Testis (tissue), 2 donors: ENCODE data around the gene MYL6.

ENCODE experiments used
- POLR2A ChIP-seq: fragments of 450-650 bp; IDR thresholded peaks from one replicate; pipeline ENCODE4 v1.6.1; 2017; ENCODE audit warnings: antibody characterized with exemption, mild to moderate bottlenecking, moderate library complexity
- TF ChIP-seq, protein P1 (sequence below), 3 experiments: fragments of 450-650 bp in 2 of 3; fragments of 200-600 bp in 1 of 3; sonication (generic) in 1 of 3; IDR thresholded peaks; one replicate each; pipeline ENCODE4 v1.5.1; 2016 to 2019; ENCODE audit warnings: antibody characterized with exemption in 3 of 3, mild to moderate bottlenecking in 2 of 3, moderate library complexity in 1 of 3

DNA sequence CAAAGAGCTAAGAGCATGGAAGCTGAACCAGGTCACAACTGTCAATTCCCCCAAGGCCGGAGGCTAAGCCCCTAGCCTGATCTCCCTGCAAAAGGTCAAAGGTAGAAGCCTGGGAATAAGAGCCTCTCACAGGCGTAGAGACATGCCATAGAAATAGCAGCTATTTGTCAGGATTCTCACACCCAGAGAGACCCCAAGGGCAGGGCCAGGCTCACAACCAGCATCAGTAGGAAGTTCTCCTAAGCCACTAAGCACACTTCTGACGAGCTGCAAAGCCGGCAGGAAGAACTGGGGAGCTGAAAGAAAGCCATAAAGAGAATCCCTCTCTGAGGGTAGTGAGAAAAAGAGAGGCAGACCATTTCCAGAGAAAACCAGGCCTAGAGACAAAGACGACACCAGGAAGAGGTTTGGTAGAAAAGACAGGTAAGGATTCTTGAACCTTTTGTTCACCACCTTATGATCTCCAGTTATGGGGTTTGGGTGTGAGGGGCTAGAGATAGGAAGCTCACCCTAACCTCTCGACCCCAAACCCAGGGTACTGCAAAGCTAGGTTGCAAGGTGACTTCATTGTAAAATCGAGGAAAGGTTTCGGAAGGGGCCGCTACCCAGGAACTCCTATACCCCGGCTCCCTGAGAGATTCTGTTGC, 30.1 kb downstream of the MYL6 start:
- TF ChIP-seq, protein P1, sequence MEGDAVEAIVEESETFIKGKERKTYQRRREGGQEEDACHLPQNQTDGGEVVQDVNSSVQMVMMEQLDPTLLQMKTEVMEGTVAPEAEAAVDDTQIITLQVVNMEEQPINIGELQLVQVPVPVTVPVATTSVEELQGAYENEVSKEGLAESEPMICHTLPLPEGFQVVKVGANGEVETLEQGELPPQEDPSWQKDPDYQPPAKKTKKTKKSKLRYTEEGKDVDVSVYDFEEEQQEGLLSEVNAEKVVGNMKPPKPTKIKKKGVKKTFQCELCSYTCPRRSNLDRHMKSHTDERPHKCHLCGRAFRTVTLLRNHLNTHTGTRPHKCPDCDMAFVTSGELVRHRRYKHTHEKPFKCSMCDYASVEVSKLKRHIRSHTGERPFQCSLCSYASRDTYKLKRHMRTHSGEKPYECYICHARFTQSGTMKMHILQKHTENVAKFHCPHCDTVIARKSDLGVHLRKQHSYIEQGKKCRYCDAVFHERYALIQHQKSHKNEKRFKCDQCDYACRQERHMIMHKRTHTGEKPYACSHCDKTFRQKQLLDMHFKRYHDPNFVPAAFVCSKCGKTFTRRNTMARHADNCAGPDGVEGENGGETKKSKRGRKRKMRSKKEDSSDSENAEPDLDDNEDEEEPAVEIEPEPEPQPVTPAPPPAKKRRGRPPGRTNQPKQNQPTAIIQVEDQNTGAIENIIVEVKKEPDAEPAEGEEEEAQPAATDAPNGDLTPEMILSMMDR (IDR thresholded peaks at IDR 0.05), result no peak
- no peak for TF ChIP-seq POLR2A
